Ovary (tissue), 9 donors: ENCODE results near the gene AP1G2. TPM values are rescaled to one million over a fixed set of nuclear protein-coding genes. Genes with fewer than 3 reads are reported as not detected.
"Not testable (repeated sequence)": the region's sequence is repeated elsewhere in the genome, so short reads cannot be mapped to it uniquely, and the experiment has no call there.

Experiments used
- DNase-seq, 5 donors: peaks; one replicate each; pipeline ENCODE4 v3.0.0-alpha.2; 2019 to 2020
- H3K27ac ChIP-seq, 2 donors: fragments of 200-600 bp; one replicate each; pipeline versions ENCODE4 v1.5.1 to v1.8.0; 2019 to 2022
- H3K27me3 ChIP-seq: fragments of 200-600 bp; one replicate; pipeline ENCODE4 v1.8.0; 2022
- H3K36me3 ChIP-seq: fragments of 200-600 bp; sonication (generic); one replicate; pipeline ENCODE4 v1.5.1; 2019
- H3K4me1 ChIP-seq: one replicate; pipeline ENCODE4 v1.8.1; 2013; ENCODE audit warnings: mild to moderate bottlenecking, moderate library complexity; ENCODE audit not compliant: insufficient read depth
- H3K4me3 ChIP-seq: fragments of 200-600 bp; sonication (generic); one replicate; pipeline ENCODE4 v1.5.1; 2017
- H3K9me3 ChIP-seq, 2 donors: fragments of 200-600 bp in 1 of 2; sonication (generic) in 1 of 2; one replicate each; pipeline versions ENCODE4 v1.5.1 to v1.8.1; 2013 to 2019; ENCODE audit warnings: mild to moderate bottlenecking in 1 of 2, moderate library complexity in 1 of 2
- EP300 ChIP-seq: sonication (generic); formaldehyde crosslinking; IDR thresholded peaks from one replicate; pipeline ENCODE4 v1.6.1; 2017; ENCODE audit warnings: antibody characterized with exemption
- POLR2A ChIP-seq: fragments of 450-650 bp; IDR thresholded peaks from one replicate; pipeline ENCODE4 v1.6.1; 2017; ENCODE audit warnings: antibody characterized with exemption, mild to moderate bottlenecking, moderate library complexity
- WGBS, 3 donors: extraction: QIAGEN DNeasy Blood & Tissue Kit in 1 of 3; methylation state at CpG; one replicate each; pipeline versions ENCODE4 v1.1.5 to v1.1.7; 2013 to 2017; 5-methylcytosine and 5-hydroxymethylcytosine counted together
- intact Hi-C, 4 donors: fragments of 100-400 bp; cut with DNase I; formaldehyde crosslinking; loops; one replicate each; pipeline versions ENCODE4 v1.11.0 to v1.15.1; 2022 to 2023
- polyA plus RNA-seq, 2 donors: library from polyadenylated mRNA; stranded (reverse); fragments of 200-250 nt in 1 of 2; fragments of 350-450 nt in 1 of 2; fragmentation: Illumina TruSeq in 1 of 2; extraction: RNeasy Lipid Tissue Mini Kit (QIAGEN cat#74804) in 1 of 2; gene quantifications; one replicate each; pipeline ENCODE4 v1.2.3, GENCODE V29; 2013 to 2014
- total RNA-seq, 7 donors: library from RNA; depleted of rRNA in 2 of 7; stranded (reverse); fragments of >200 nt in 2 of 7; fragmentation: NEBNext Ultra II Directional in 3 of 7; extraction: Animal tissue kit (Norgen Biotek cat#: 25700) in 3 of 7; gene quantifications; one replicate each; pipeline versions ENCODE4 v1.1.0 to v1.2.4, GENCODE V29; 2016 to 2023
- TF ChIP-seq, protein P1 (sequence below), 3 donors: fragments of 450-650 bp in 2 of 3; fragments of 200-600 bp in 1 of 3; IDR thresholded peaks; one replicate each; pipeline versions ENCODE4 v1.5.1 to v1.8.0; 2016 to 2022; ENCODE audit warnings: antibody characterized with exemption in 3 of 3, mild to moderate bottlenecking in 1 of 3
- donor health status: DM: no; HTN: no; CAD: no; lungs with moderate emphysema.
- donor health status: DM: no; HTN: no; CAD: no.
- donor health status: Bipolar disorder and iron deficiency.
- donor health status: DM: yes; HTN: yes; CAD: no.
- donor health status: DM: no; HTN: no; CAD: no.
- donor health status: DM: yes; HTN: yes; CAD: no.

The AP1G2 gene
- total and polyA plus RNA-seq, 9 donors: 32.0 to 129 (median 87.6) TPM

DNA sequence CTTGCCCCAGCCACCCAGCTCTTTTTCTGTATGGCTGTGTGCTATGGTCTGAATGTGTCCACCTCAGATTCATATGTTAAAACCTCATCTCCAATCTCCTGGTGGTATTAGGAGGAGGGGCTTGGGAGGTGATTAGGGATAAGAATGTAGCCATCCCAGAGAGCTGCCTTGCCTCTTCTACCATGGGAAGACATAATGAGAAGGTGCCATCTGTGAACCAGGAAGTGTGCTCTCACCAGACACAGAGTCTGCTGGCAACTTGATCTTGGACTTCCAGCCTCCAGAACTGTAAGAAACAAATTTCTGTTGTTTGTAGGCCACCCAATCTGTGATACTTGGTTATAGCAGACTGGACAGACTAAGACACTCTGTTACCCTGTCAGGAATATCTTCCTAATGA, 33.8 kb upstream of the AP1G2 start:
- no peak for DNase-seq
- TF ChIP-seq POLR2A (no peak), EP300 (no peak)
- TF ChIP-seq, protein P1, sequence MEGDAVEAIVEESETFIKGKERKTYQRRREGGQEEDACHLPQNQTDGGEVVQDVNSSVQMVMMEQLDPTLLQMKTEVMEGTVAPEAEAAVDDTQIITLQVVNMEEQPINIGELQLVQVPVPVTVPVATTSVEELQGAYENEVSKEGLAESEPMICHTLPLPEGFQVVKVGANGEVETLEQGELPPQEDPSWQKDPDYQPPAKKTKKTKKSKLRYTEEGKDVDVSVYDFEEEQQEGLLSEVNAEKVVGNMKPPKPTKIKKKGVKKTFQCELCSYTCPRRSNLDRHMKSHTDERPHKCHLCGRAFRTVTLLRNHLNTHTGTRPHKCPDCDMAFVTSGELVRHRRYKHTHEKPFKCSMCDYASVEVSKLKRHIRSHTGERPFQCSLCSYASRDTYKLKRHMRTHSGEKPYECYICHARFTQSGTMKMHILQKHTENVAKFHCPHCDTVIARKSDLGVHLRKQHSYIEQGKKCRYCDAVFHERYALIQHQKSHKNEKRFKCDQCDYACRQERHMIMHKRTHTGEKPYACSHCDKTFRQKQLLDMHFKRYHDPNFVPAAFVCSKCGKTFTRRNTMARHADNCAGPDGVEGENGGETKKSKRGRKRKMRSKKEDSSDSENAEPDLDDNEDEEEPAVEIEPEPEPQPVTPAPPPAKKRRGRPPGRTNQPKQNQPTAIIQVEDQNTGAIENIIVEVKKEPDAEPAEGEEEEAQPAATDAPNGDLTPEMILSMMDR (IDR thresholded peaks at IDR 0.05): no peak
- no peaks in the 10 kb centered on the region for H3K4me1 ChIP-seq
- H3K4me3 ChIP-seq: no peak overlapping the region
- no peak overlapping the region for H3K27ac ChIP-seq
- intact Hi-C loops: no loop called here
- no peaks in the 10 kb centered on the region for H3K9me3 ChIP-seq
- H3K27me3 ChIP-seq: no peaks in the 10 kb centered on the region
- H3K36me3 ChIP-seq: no peaks in the 10 kb centered on the region

DNA sequence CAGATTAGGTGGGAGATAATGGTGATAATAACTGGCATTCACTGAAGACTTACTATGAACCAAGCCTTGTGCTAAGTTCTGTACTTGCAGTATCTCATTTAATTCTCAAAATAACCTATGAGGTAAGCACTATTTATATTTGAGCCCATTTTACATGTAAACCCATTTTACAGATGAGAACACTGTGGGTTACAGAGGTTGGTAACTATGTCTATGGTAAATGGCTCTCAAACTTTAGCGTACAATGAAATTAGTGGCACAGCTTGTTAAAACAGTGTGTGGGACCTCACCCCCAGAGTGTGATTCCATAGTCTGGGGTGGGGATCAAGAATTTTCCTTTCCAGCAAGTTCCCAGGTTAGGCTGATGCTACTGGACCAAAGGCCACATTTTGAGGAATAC, 33.2 kb upstream of the AP1G2 start:
- no peaks in the 10 kb centered on the region for H3K4me1 ChIP-seq
- DNase-seq: no peak
- intact Hi-C loops: no loop called here
- H3K27ac ChIP-seq: no peak overlapping the region
- no peak for TF ChIP-seq POLR2A
- TF ChIP-seq EP300: no peak
- TF ChIP-seq, protein P1 (IDR thresholded peaks at IDR 0.05): no peak
- H3K36me3 ChIP-seq: no peaks in the 10 kb centered on the region
- no peaks in the 10 kb centered on the region for H3K9me3 ChIP-seq
- H3K4me3 ChIP-seq: no peak overlapping the region
- 96 to 100% (median 97%) methylated on average over 1 of the region's 1 CpG for WGBS, 3 donors
- H3K27me3 ChIP-seq: no peaks in the 10 kb centered on the region

DNA sequence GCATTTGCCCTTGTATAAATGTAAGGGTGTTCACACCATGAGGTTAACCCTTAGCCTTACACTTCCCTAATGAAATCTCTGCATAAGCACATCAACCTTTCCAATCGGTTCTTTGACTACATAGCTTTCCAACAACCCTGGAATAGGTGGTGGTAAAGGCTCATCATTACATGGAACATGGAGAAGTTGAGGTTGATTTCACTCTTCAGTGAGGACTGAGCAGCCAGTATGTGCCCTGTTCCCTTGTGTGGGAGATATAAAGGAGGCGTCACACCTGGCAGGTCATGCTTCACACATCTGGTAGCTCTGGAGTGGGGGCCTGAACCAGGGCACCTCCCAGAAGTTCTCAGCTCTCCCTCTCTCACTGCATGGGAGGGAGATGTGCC, 32.7 kb upstream of the AP1G2 start:
- H3K4me1 ChIP-seq: no peaks in the 10 kb centered on the region
- no peak overlapping the region for H3K4me3 ChIP-seq
- DNase-seq: no peak
- WGBS, 3 donors: 89 to 90% (median 90%) methylated on average over 2 of the region's 2 CpGs
- TF ChIP-seq, protein P1 (IDR thresholded peaks at IDR 0.05): no peak
- no peak for TF ChIP-seq EP300
- no peak for TF ChIP-seq POLR2A
- H3K36me3 ChIP-seq: no peaks in the 10 kb centered on the region
- intact Hi-C loops: no loop called here
- no peaks in the 10 kb centered on the region for H3K27me3 ChIP-seq
- H3K9me3 ChIP-seq: no peaks in the 10 kb centered on the region
- H3K27ac ChIP-seq: no peak overlapping the region

DNA sequence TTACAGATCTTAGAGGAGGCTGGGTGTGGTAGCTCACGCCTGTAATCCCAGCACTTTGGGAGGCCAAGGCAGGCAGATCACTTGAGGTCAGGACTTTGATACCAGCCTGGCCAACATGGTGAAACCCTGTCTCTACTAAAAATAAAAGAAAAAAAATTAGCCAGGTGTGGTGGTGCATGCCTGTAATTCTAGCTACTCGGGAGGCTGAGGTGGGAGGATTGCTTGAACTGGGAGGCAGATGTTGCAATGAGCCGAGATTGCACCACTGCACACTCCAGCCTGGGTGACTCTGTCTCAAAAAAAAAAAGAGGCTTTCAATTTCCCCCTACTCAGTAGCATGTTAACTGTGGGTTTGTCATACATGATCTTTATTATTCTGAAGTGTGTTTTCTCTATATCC, 26.6 kb upstream of the AP1G2 start:
- H3K27me3 ChIP-seq, H3K27ac ChIP-seq, intact Hi-C loops, H3K4me3 ChIP-seq, H3K9me3 ChIP-seq, H3K36me3 ChIP-seq, H3K4me1 ChIP-seq, DNase-seq: not testable (repeated sequence)
- 82 to 95% (median 87%) methylated on average over 3 of the region's 3 CpGs for WGBS, 3 donors

DNA sequence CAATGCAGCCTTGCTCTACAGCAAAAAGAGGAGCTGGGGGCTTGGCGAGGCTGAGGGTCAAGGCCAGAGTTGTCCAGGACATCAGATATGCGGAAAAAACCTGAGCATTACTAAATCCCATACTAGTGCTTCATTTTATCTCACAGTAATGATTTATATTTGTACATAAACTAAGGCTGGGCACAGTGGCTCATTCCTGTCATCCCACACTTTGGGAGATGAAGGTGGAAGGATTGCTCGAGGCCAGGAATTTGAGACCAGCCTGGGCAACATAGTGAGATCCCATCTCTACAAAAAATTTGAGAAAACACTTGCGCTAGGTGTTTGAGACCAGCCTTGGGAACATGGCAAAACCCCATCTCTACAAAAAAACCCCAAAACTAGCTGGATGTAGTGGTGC, 22.6 kb upstream of the AP1G2 start:
- no peak overlapping the region for H3K27ac ChIP-seq
- intact Hi-C loops: no loop called here
- DNase-seq: no peak
- H3K36me3 ChIP-seq: no peaks in the 10 kb centered on the region
- H3K9me3 ChIP-seq: no peaks in the 10 kb centered on the region
- no peak overlapping the region for H3K4me3 ChIP-seq
- H3K27me3 ChIP-seq: no peaks in the 10 kb centered on the region
- no peaks in the 10 kb centered on the region for H3K4me1 ChIP-seq
- 87 to 92% (median 89%) methylated on average over 4 of the region's 4 CpGs for WGBS, 3 donors
- TF ChIP-seq EP300: no peak
- TF ChIP-seq POLR2A: no peak
- TF ChIP-seq, protein P1 (IDR thresholded peaks at IDR 0.05): no peak
